Measurements from ENCODE around the gene ZCCHC17.

- TF ChIP-seq SUZ12 (IDR thresholded peaks at IDR 0.05; ENCODE audit: extremely low read depth, insufficient read depth, insufficient read length): no peak
- no peak for TF ChIP-seq ZNF274 (IDR thresholded peaks at IDR 0.05; ENCODE audit: low read depth, low read length)
These were observed 28.2 kb downstream of the ZCCHC17 start for GRCh38 chr1:31324992-31325391.

All from NT2/D1 (cell line).